ENCODE data around the gene BMP7. TPM values are rescaled to one million over a fixed set of nuclear protein-coding genes. Genes with fewer than 3 reads are reported as not detected.

Gene BMP7
- total and polyA plus RNA-seq, 11 donors, result 0.72 to 12.3 (median 3.7) TPM

DNA sequence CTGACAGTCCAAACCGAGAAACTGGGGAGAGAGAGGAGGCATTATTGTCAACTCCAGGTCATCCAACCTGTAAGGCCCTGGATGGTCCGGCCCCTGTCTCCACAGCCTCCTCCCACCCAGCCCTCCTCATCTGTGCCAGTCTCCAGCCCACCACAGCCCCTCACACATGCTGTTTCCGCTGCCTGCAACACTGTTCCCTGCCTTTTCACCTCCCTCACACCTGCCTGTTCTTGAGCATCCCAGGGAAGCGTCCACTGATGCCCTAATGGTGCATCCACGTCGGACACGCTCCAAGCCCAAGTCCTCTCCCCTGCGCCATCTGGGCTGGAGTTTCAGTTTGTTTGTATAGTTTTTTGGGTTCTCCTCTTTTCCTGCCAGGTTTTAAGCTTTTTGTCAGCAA is 52.0 kb downstream of the BMP7 start:
- H3K4me1 ChIP-seq, result peaks cover 0 to 14% (median 7%) of the 10 kb centered on the region in 12 donors
- TF ChIP-seq, protein P1, sequence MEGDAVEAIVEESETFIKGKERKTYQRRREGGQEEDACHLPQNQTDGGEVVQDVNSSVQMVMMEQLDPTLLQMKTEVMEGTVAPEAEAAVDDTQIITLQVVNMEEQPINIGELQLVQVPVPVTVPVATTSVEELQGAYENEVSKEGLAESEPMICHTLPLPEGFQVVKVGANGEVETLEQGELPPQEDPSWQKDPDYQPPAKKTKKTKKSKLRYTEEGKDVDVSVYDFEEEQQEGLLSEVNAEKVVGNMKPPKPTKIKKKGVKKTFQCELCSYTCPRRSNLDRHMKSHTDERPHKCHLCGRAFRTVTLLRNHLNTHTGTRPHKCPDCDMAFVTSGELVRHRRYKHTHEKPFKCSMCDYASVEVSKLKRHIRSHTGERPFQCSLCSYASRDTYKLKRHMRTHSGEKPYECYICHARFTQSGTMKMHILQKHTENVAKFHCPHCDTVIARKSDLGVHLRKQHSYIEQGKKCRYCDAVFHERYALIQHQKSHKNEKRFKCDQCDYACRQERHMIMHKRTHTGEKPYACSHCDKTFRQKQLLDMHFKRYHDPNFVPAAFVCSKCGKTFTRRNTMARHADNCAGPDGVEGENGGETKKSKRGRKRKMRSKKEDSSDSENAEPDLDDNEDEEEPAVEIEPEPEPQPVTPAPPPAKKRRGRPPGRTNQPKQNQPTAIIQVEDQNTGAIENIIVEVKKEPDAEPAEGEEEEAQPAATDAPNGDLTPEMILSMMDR (IDR thresholded peaks at IDR 0.05), result no peak
- TF ChIP-seq POLR2A (IDR thresholded peaks at IDR 0.05), result no peak
- no peaks in the 10 kb centered on the region for H3K36me3 ChIP-seq
- 88 to 95% (median 90%) methylated on average over 8 of the region's 8 CpGs for WGBS, 4 donors
- intact Hi-C loops (cut with DNase I), result no loop called here
- no peak overlapping the region for H3K27ac ChIP-seq
- no peak overlapping the region for H3K4me3 ChIP-seq
- no peaks in the 10 kb centered on the region for H3K27me3 ChIP-seq
- DNase-seq (no peak), ATAC-seq (no peak)
- H3K9me3 ChIP-seq, result no peaks in the 10 kb centered on the region

DNA sequence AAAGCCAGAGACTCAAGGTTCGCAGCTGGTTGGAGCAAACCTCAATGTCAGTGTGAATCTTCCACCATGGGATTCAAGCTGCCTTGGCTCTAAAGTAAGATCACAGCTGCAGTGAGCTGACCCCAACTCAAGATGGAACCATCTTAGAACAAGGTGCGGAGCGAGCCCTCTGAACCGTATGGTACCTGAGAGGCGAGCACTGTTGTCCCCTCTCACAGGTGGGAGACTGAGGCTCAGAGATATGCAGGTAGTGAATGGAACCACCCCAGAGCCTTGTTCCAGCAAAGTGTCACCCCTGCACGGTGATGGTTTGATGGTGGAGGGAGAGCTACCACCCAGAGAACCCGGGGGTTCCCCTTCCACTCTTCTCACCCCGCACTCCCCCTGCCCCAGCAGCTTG is 52.5 kb downstream of the BMP7 start:
- Histone ChIP-seq H3K9me3 (no peaks in the 10 kb centered on the region), H3K4me1 (peaks cover 0 to 14% (median 7%) of the 10 kb centered on the region in 12 donors), H3K4me3 (no peak overlapping the region), H3K27ac (no peak overlapping the region), H3K36me3 (no peaks in the 10 kb centered on the region), H3K27me3 (no peaks in the 10 kb centered on the region)
- intact Hi-C loops (cut with DNase I), result no loop called here
- TF ChIP-seq POLR2A (IDR thresholded peaks at IDR 0.05), result no peak
- TF ChIP-seq, protein P1 (IDR thresholded peaks at IDR 0.05), result no peak
- 93 to 97% (median 94%) methylated on average over 8 of the region's 8 CpGs for WGBS, 4 donors
- DNase-seq, result no peak
- no peak for ATAC-seq

DNA sequence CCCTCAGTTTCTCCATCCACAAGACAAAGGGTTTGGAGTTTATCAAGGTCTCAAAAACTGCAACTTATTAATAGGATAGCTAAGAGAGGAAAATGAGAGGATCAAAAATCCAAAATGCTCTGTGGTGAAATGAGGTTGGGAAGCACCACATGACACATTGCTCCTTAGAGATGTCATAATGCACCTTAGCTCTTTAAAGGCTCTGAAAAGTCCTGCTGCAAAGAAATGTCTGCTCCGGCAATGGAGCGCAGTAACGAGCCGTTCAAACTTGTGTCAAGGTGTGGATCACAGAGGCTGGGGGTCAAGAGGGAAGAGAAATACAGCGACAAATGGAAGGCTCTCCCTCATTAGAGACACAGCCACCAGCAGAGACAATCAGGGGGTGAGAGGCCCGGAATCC is 53.1 kb downstream of the BMP7 start:
- Histone ChIP-seq H3K9me3 (no peaks in the 10 kb centered on the region), H3K4me3 (no peak overlapping the region), H3K27ac (no peak overlapping the region), H3K4me1 (peaks cover 0 to 14% (median 7%) of the 10 kb centered on the region in 12 donors), H3K36me3 (no peaks in the 10 kb centered on the region), H3K27me3 (no peaks in the 10 kb centered on the region)
- 87 to 98% (median 95%) methylated on average over 6 of the region's 6 CpGs for WGBS, 4 donors
- DNase-seq, result no peak
- no peak for ATAC-seq
- TF ChIP-seq, protein P1 (IDR thresholded peaks at IDR 0.05), result no peak
- no peak for TF ChIP-seq POLR2A (IDR thresholded peaks at IDR 0.05)
- intact Hi-C loops (cut with DNase I), result no loop called here

DNA sequence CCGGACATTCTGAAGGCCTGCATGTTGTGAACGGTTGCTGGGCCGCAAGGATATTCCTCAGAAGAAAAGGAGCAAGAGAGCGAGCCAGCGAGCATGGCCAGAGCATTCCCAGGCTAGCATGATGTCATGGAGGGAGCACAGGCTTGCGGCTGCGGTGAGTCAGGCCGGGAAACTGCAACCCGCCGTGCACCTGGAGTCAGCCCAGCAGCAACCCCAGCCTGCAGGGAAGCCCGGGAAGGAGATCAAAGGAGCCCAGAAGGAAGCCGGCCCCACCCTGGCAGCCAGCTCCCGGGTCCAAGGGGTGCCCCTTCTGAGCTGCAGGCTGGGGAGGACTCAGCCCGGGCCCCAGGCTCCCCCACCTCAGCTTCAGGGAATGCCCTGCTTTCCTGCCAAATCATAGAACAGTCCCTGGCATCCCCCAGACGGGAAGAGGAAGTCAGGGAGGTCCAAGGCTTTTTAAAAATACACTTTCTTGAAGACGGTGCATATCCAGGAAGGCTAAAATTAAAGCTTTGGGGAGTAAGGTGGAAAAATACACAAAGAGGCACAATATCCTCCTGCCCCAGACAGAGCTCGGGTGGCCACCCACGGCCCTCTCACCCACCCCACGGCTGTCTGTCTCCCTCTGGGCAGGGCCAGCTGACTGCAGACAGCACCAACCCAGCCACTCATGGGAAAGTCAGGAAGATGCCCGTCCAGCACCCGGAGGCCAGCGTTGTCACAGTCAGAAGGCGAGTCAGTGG is 53.7 kb downstream of the BMP7 start:
- no peaks in the 10 kb centered on the region for H3K9me3 ChIP-seq
- DNase-seq, result peak; percentile 58 to 79 (median 71)
- H3K4me1 ChIP-seq, result peaks cover 0 to 14% (median 7%) of the 10 kb centered on the region in 12 donors
- peak overlapping the region in 1 of 12 donors; percentile 6 for H3K4me3 ChIP-seq
- TF ChIP-seq, protein P1 (IDR thresholded peaks at IDR 0.05), result no peak
- no peak for TF ChIP-seq POLR2A (IDR thresholded peaks at IDR 0.05)
- intact Hi-C loops (cut with DNase I), result no loop called here
- WGBS, 4 donors, result 30 to 43% (median 36%) methylated on average over 23 of the region's 23 CpGs
- no peaks in the 10 kb centered on the region for H3K36me3 ChIP-seq
- peak; percentile 62 to 96 (median 85) for ATAC-seq
- peak overlapping the region in 2 of 12 donors; percentile 19 to 29 for H3K27ac ChIP-seq
- H3K27me3 ChIP-seq, result no peaks in the 10 kb centered on the region
